Hindlimb muscle (tissue), 1 donor: Measurements from ENCODE around the gene COPS2. TPM values are rescaled to one million over a fixed set of nuclear protein-coding genes. Genes with fewer than 3 reads are reported as not detected.

Experiments
- DNase-seq: peaks from one replicate; pipeline ENCODE4 v3.0.0-alpha.2; 2013
- polyA plus RNA-seq: library from polyadenylated mRNA; unstranded; fragments of 120-200 nt; gene quantifications from one replicate; pipeline ENCODE4 v1.2.1, GENCODE V29; 2013; ENCODE audit not compliant: insufficient read length

The COPS2 gene
- polyA plus RNA-seq, 1 donor = 96.5 TPM

GRCh38 chr15:49155834-49156627 lies 632 bp upstream of the COPS2 start:
- DNase-seq = no peak

GRCh38 chr15:49154799-49155109 lies 645 bp downstream of the COPS2 start:
- no peak for DNase-seq

GRCh38 chr15:49154359-49154758 lies 1.0 kb downstream of the COPS2 start:
- no peak for DNase-seq

- no peak for DNase-seq
Observed at GRCh38 chr15:49152552-49153312, 2.7 kb downstream of the COPS2 start.

GRCh38 chr15:49151831-49152230 lies 3.6 kb downstream of the COPS2 start:
- DNase-seq = no peak

- no peak for DNase-seq
Observed at GRCh38 chr15:49148727-49149126, 6.7 kb downstream of the COPS2 start.

GRCh38 chr15:49148298-49148697 lies 7.1 kb downstream of the COPS2 start:
- DNase-seq = no peak

- peak; percentile 21 for DNase-seq
Observed at GRCh38 chr15:49145651-49146609, 9.5 kb downstream of the COPS2 start.

- no peak for DNase-seq
Observed at GRCh38 chr15:49137861-49138260, 17.5 kb downstream of the COPS2 start.

GRCh38 chr15:49135911-49136310 lies 19.5 kb downstream of the COPS2 start:
- DNase-seq = no peak

GRCh38 chr15:49135342-49135857 lies 20.0 kb downstream of the COPS2 start:
- DNase-seq = no peak

- DNase-seq = no peak
Observed at GRCh38 chr15:49134683-49135341, 20.6 kb downstream of the COPS2 start.

GRCh38 chr15:49131403-49131802 lies 24.0 kb downstream of the COPS2 start:
- DNase-seq = no peak

GRCh38 chr15:49124371-49124770 lies 31.0 kb downstream of the COPS2 start:
- no peak for DNase-seq

- DNase-seq = no peak
Observed at GRCh38 chr15:49122541-49123062, 32.8 kb downstream of the COPS2 start.

GRCh38 chr15:49121901-49122300 lies 33.5 kb downstream of the COPS2 start:
- DNase-seq = no peak

- DNase-seq = no peak
Observed at GRCh38 chr15:49120832-49121231, 34.6 kb downstream of the COPS2 start.

- DNase-seq = no peak
Observed at GRCh38 chr15:49116108-49116857, 39.1 kb downstream of the COPS2 start.

GRCh38 chr15:49115062-49115461 lies 40.3 kb downstream of the COPS2 start:
- no peak for DNase-seq

- no peak for DNase-seq
Observed at GRCh38 chr15:49110158-49110944, 45.0 kb downstream of the COPS2 start.
